Loucy (cell line): ENCODE data around the gene PSMG4.

ENCODE experiments used
- EZH2phosphoT487 ChIP-seq: fragments of 200-600 bp; IDR thresholded peaks from 2 replicates; pipeline ENCODE4 v1.6.1; 2018; ENCODE audit warnings: antibody characterized with exemption, mild to moderate bottlenecking, moderate library complexity, borderline replicate concordance
- TF ChIP-seq, protein P1 (sequence below): fragments of 200-600 bp; sonication (generic); conservative IDR thresholded peaks from 2 replicates; pipeline ENCODE4 v1.5.1; 2014; ENCODE audit warnings: mild to moderate bottlenecking, antibody characterized with exemption, low read length

DNA sequence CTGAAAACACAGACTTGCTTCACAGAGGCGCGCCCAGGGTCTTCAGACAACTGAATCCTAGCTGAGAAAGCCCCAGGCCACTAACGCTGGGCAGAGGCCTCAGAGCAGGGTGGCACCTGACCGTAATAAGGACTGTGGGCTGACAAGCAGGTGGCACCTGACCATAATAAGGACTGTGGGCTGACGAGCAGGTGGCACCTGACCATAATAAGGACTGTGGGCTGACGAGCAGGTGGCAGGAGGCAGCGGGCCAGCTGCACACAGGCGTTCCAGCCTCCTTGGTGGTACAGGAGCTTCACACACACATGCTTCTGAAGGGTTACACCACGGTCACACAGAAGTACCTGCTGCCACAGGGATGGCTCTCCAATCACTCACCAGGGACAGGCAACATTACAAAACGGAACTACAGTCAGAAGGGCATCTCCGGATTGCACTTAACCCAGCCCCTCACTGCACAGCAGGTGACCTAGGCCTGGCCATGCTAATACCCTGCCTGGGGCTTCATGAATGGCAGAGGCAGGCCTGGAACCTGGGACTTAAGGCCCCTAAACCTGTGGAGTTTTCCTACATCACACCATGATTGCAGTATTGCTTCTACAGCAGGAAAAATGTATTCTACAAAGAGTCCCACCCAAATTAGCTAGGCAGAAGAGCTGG lies 50.8 kb downstream of the PSMG4 start:
- TF ChIP-seq EZH2phosphoT487, result no peak
- TF ChIP-seq, protein P1, sequence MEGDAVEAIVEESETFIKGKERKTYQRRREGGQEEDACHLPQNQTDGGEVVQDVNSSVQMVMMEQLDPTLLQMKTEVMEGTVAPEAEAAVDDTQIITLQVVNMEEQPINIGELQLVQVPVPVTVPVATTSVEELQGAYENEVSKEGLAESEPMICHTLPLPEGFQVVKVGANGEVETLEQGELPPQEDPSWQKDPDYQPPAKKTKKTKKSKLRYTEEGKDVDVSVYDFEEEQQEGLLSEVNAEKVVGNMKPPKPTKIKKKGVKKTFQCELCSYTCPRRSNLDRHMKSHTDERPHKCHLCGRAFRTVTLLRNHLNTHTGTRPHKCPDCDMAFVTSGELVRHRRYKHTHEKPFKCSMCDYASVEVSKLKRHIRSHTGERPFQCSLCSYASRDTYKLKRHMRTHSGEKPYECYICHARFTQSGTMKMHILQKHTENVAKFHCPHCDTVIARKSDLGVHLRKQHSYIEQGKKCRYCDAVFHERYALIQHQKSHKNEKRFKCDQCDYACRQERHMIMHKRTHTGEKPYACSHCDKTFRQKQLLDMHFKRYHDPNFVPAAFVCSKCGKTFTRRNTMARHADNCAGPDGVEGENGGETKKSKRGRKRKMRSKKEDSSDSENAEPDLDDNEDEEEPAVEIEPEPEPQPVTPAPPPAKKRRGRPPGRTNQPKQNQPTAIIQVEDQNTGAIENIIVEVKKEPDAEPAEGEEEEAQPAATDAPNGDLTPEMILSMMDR, result no peak
